CD4-positive, CD25-positive, alpha-beta regulatory T cell (primary cell): ENCODE data around the gene SORCS1. TPM values are rescaled to one million over a fixed set of nuclear protein-coding genes. Genes with fewer than 3 reads are reported as not detected.

ENCODE experiments used
- ATAC-seq, 2 donors: fragments of 150-1000 bp; cut with Tn5 transposase; one replicate each; pipeline ENCODE4 v1.10.0; 2021; ENCODE audit warnings: low read depth in 2 of 2, moderate number of reproducible peaks in 2 of 2, moderate library complexity in 1 of 2
- DNase-seq, 3 donors: peaks; one replicate each; pipeline versions ENCODE4 v3.0.0 to v3.0.0-alpha.2; 2012 to 2022; ENCODE audit warnings: mixed read lengths in 1 of 3
- H3K27ac ChIP-seq: one replicate; pipeline ENCODE4 v1.7.0; 2013; ENCODE audit warnings: mild to moderate bottlenecking, low read length; ENCODE audit not compliant: insufficient read depth, poor library complexity, severe bottlenecking
- H3K27me3 ChIP-seq: one replicate; pipeline ENCODE4 v1.7.0; 2013; ENCODE audit warnings: low read length; ENCODE audit not compliant: control insufficient read depth, insufficient read depth
- H3K36me3 ChIP-seq: one replicate; pipeline ENCODE4 v1.7.0; 2013; ENCODE audit warnings: mild to moderate bottlenecking, low read length, moderate library complexity; ENCODE audit not compliant: control insufficient read depth, insufficient read depth
- H3K4me1 ChIP-seq: 2 replicates; pipeline ENCODE4 v1.7.0; 2013; ENCODE audit warnings: mild to moderate bottlenecking, low read length; ENCODE audit not compliant: insufficient read depth, control insufficient read depth, poor library complexity, severe bottlenecking
- H3K4me3 ChIP-seq: one replicate; pipeline ENCODE4 v1.7.0; 2013; ENCODE audit warnings: low read depth, mild to moderate bottlenecking, low read length, moderate library complexity
- H3K9me3 ChIP-seq, 2 experiments: 1 replicate in 1 of 2; 2 replicates in 1 of 2; pipeline ENCODE4 v1.7.0; 2013; ENCODE audit warnings: low read length in 2 of 2, mild to moderate bottlenecking in 1 of 2, moderate library complexity in 1 of 2; ENCODE audit not compliant: control insufficient read depth in 2 of 2
- H3K27ac Mint-ChIP-seq, 3 donors: one replicate each; pipeline ENCODE4 v1.8.0; 2020 to 2022; ENCODE audit warnings: mild to moderate bottlenecking in 3 of 3, mixed read lengths in 3 of 3, moderate library complexity in 2 of 3
- H3K27me3 Mint-ChIP-seq: one replicate; pipeline ENCODE4 v1.8.0; 2022; ENCODE audit warnings: mild to moderate bottlenecking, mixed read lengths
- H3K36me3 Mint-ChIP-seq: one replicate; pipeline ENCODE4 v1.8.0; 2020; ENCODE audit warnings: mixed read lengths
- H3K4me1 Mint-ChIP-seq, 4 donors: one replicate each; pipeline ENCODE4 v1.8.0; 2020 to 2022; ENCODE audit warnings: mixed read lengths in 4 of 4, mild to moderate bottlenecking in 1 of 4
- H3K4me3 Mint-ChIP-seq, 4 donors: one replicate each; pipeline ENCODE4 v1.8.0; 2020 to 2022; ENCODE audit warnings: mild to moderate bottlenecking in 4 of 4, mixed read lengths in 4 of 4, moderate library complexity in 3 of 4
- H3K9me3 Mint-ChIP-seq, 7 donors: one replicate each; pipeline ENCODE4 v1.8.0; 2020 to 2022; ENCODE audit warnings: mixed read lengths in 7 of 7, mild to moderate bottlenecking in 3 of 7, moderate library complexity in 2 of 7
- polyA plus RNA-seq, 4 donors: library from polyadenylated mRNA; unstranded; fragments of 300-500 nt; fragmentation: Illumina TruSeq; gene quantifications; one replicate each; pipeline ENCODE4 v1.2.3, GENCODE V29; 2021
- total RNA-seq: library from RNA; stranded (reverse); gene quantifications from one replicate; pipeline ENCODE4 v1.2.3, GENCODE V29; 2022

SORCS1 gene
- total and polyA plus RNA-seq, 5 donors from 2014 or later: not detected

DNA sequence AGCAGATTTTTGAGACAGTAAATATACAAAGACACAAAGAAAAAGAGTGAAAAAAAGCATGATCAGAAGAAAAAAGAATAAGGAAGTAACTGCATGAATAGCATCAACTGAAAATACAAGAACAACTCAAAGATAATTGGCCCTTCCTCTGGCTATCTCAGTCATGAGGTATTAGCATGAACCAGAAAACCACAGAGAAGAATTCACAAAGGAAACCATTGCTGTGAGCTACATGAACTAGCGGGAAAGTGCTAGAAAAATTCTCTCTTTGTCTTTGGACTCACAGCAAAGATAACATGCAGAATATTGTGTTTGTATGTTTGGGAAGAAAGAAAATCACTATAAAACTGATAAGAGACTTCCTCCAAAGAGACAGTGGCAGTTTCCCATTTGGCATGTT, 82.9 kb downstream of the SORCS1 start:
- ATAC-seq (no peak), DNase-seq (no peak)
- Histone ChIP-seq H3K27me3 (no peaks in the 10 kb centered on the region), H3K9me3 (peaks cover 0 to 2% of the 10 kb centered on the region in 2 experiments), H3K4me1 (no peaks in the 10 kb centered on the region), H3K27ac (no peak overlapping the region), H3K36me3 (no peaks in the 10 kb centered on the region), H3K4me3 (no peak overlapping the region)
- Mint-ChIP-seq H3K27ac (no peak overlapping the region), H3K9me3 (peaks cover 0 to 17% (median 4%) of the 10 kb centered on the region in 7 donors), H3K36me3 (no peaks in the 10 kb centered on the region), H3K4me1 (no peaks in the 10 kb centered on the region), H3K27me3 (no peaks in the 10 kb centered on the region), H3K4me3 (no peak overlapping the region)

DNA sequence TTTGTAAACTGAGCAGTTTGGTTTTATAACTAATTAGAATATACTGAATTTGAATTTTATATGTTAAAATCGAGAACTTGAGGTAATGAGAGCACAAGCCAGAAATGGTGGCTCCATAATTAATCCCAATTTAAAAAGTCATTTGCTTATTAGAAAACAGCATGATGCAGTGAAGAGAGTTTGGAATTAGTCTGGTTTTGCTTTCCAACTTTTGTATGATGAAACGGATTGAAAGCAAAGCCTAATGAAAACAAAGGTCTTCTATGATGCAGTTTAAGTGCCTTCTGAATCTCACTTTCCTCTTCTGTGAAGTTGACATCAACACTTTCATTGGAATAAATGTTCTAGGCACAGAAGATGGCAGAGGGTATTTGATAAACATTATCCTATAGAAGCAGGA, 89.4 kb downstream of the SORCS1 start:
- Histone ChIP-seq H3K4me1 (no peaks in the 10 kb centered on the region), H3K36me3 (no peaks in the 10 kb centered on the region), H3K27me3 (no peaks in the 10 kb centered on the region), H3K9me3 (peaks cover 0 to 2% of the 10 kb centered on the region in 2 experiments), H3K27ac (no peak overlapping the region), H3K4me3 (no peak overlapping the region)
- ATAC-seq (no peak), DNase-seq (no peak)
- H3K36me3 Mint-ChIP-seq: no peaks in the 10 kb centered on the region
- H3K4me3 Mint-ChIP-seq: no peak overlapping the region
- no peaks in the 10 kb centered on the region for H3K27me3 Mint-ChIP-seq
- H3K27ac Mint-ChIP-seq: no peak overlapping the region
- H3K9me3 Mint-ChIP-seq: peaks cover 0 to 15% (median 6%) of the 10 kb centered on the region in 7 donors
- no peaks in the 10 kb centered on the region for H3K4me1 Mint-ChIP-seq

DNA sequence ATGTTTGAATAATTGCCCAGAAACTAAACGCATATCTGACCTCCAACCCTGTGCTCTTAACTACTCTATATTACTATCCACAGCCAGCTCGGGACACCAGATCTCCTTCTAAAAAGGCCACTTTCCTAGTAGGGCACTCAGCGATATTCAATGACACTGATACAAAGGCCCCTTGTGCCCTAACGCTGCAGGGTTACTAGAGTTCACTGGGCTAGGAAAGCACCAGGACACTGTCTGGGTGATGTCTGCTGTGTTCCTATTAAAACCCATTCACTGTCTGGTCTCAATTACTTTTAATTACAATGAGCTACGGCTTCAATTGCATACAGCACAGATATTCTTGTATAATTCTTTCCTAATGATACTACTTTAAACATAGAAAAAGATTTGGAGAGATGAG, 91.7 kb downstream of the SORCS1 start:
- H3K27ac ChIP-seq: no peak overlapping the region
- no peak overlapping the region for H3K4me3 Mint-ChIP-seq
- no peak for DNase-seq
- peaks cover 3 to 14% (median 7%) of the 10 kb centered on the region in 7 donors for H3K9me3 Mint-ChIP-seq
- H3K4me3 ChIP-seq: no peak overlapping the region
- H3K9me3 ChIP-seq: peaks cover 3 to 4% of the 10 kb centered on the region in 2 experiments
- H3K27me3 ChIP-seq: no peaks in the 10 kb centered on the region
- no peak for ATAC-seq
- no peak overlapping the region for H3K27ac Mint-ChIP-seq
- no peaks in the 10 kb centered on the region for H3K36me3 ChIP-seq
- H3K4me1 ChIP-seq: no peaks in the 10 kb centered on the region
- no peaks in the 10 kb centered on the region for H3K36me3 Mint-ChIP-seq
- H3K27me3 Mint-ChIP-seq: no peaks in the 10 kb centered on the region
- H3K4me1 Mint-ChIP-seq: no peaks in the 10 kb centered on the region

DNA sequence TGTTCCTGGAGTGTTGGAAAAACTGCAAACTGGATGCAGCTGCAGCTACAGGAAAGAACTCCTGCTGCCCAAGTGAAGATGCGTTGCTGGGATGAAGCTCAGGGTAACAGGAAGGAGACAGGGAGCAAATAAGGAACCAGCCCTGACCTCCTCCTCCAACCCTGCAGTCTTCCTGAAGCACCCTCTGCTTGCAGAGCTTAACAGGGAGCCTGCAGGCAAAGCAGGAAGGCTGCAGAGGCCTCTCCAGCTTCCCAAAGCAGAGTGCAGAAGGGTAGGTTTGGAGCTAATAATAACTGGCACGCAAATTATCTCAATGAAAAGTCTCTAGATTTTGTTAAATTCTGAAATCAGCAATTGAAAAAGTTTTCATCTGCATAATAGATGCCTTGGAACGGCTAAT, 92.5 kb downstream of the SORCS1 start:
- Mint-ChIP-seq H3K36me3 (no peaks in the 10 kb centered on the region), H3K27me3 (no peaks in the 10 kb centered on the region), H3K9me3 (peaks cover 3 to 14% (median 7%) of the 10 kb centered on the region in 7 donors), H3K4me3 (no peak overlapping the region), H3K27ac (no peak overlapping the region), H3K4me1 (no peaks in the 10 kb centered on the region)
- Histone ChIP-seq H3K4me1 (no peaks in the 10 kb centered on the region), H3K27me3 (no peaks in the 10 kb centered on the region), H3K36me3 (no peaks in the 10 kb centered on the region), H3K9me3 (peaks cover 3 to 4% of the 10 kb centered on the region in 2 experiments), H3K4me3 (no peak overlapping the region), H3K27ac (no peak overlapping the region)
- DNase-seq (no peak), ATAC-seq (no peak)

DNA sequence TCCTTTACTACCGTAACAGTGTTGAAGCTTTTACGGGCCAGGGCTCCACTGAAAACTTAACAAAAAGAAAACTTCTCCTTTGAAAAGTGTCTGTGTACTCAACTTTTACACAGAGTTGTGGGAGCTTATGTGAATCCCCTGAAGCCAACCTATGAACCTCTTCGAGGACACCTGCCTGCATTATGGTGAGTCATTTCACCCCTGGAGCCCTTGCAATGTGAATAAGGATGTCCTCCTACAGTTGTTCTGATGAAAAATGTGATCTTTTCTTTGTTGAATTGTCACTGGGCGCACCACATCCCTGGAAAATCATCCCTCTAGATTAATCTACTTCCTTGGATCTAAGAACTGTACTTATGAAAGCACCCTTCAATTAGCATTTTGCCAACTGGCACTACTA, 93.2 kb downstream of the SORCS1 start:
- ATAC-seq: no peak
- no peak overlapping the region for H3K27ac Mint-ChIP-seq
- peaks cover 3 to 5% of the 10 kb centered on the region in 2 experiments for H3K9me3 ChIP-seq

DNA sequence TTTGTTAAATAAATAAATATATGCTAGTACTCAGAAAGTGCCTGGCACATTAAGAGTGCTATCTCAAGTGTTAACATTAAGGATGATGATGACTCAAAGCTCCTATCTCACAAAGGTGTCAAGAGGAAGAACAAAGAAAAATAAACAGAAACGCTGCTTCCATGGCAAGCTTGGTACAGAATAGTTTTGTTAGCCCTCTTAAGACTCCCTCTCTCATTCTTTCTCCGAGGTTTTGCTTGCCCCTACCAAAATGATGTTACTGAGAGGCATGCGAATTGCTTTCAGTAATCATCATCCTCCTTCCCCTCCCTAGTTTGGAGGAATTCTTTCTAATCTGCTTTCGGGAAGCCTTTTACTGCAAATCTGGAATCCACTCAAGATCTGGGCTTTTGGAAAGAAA, 96.7 kb downstream of the SORCS1 start:
- H3K9me3 ChIP-seq: peaks cover 3 to 5% of the 10 kb centered on the region in 2 experiments
- H3K4me3 Mint-ChIP-seq: no peak overlapping the region
- H3K9me3 Mint-ChIP-seq: peaks cover 3 to 26% (median 7%) of the 10 kb centered on the region in 7 donors
- no peak for DNase-seq
- no peaks in the 10 kb centered on the region for H3K4me1 Mint-ChIP-seq
- H3K4me3 ChIP-seq: no peak overlapping the region
- no peaks in the 10 kb centered on the region for H3K36me3 Mint-ChIP-seq
- no peaks in the 10 kb centered on the region for H3K27me3 ChIP-seq
- H3K27ac Mint-ChIP-seq: no peak overlapping the region
- no peak overlapping the region for H3K27ac ChIP-seq
- no peak for ATAC-seq
- no peaks in the 10 kb centered on the region for H3K4me1 ChIP-seq
- H3K27me3 Mint-ChIP-seq: no peaks in the 10 kb centered on the region
- H3K36me3 ChIP-seq: no peaks in the 10 kb centered on the region

More for the DNA sequence above, 93.2 kb downstream of the SORCS1 start:
- no peak for DNase-seq
- peaks cover 3 to 14% (median 7%) of the 10 kb centered on the region in 7 donors for H3K9me3 Mint-ChIP-seq
- Histone ChIP-seq H3K27me3 (no peaks in the 10 kb centered on the region), H3K36me3 (no peaks in the 10 kb centered on the region), H3K4me3 (no peak overlapping the region), H3K27ac (no peak overlapping the region), H3K4me1 (no peaks in the 10 kb centered on the region)
- no peak overlapping the region for H3K4me3 Mint-ChIP-seq
- no peaks in the 10 kb centered on the region for H3K27me3 Mint-ChIP-seq
- no peaks in the 10 kb centered on the region for H3K36me3 Mint-ChIP-seq
- H3K4me1 Mint-ChIP-seq: no peaks in the 10 kb centered on the region

DNA sequence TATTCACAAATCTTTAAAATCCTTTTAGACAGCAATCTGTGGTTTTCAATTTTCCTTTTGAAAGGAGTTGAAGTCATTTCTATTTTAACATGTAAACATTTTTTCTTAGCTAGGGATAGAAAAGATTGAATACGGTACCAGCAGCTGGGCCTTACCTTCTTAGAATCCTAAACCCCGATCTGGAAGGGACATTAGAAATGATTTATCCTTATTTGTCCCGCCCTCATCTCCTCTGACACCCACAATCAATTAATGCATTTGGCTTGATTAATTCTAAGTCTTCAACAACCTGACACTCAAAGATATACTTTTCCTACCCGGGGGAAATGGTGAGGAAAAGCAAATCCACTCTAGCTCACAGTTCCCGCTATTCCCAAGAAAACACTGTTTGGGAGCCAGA, 100.4 kb downstream of the SORCS1 start:
- H3K4me1 Mint-ChIP-seq: no peaks in the 10 kb centered on the region
- H3K36me3 ChIP-seq: no peaks in the 10 kb centered on the region
- DNase-seq (no peak), ATAC-seq (no peak)
- H3K9me3 Mint-ChIP-seq: peaks cover 0 to 19% (median 6%) of the 10 kb centered on the region in 7 donors
- H3K27me3 Mint-ChIP-seq: no peaks in the 10 kb centered on the region
- H3K4me1 ChIP-seq: no peaks in the 10 kb centered on the region
- no peak overlapping the region for H3K27ac Mint-ChIP-seq
- no peak overlapping the region for H3K27ac ChIP-seq
- no peak overlapping the region for H3K4me3 Mint-ChIP-seq
- H3K36me3 Mint-ChIP-seq: no peaks in the 10 kb centered on the region
- H3K9me3 ChIP-seq: peaks cover 3 to 5% of the 10 kb centered on the region in 2 experiments
- no peaks in the 10 kb centered on the region for H3K27me3 ChIP-seq
- no peak overlapping the region for H3K4me3 ChIP-seq

DNA sequence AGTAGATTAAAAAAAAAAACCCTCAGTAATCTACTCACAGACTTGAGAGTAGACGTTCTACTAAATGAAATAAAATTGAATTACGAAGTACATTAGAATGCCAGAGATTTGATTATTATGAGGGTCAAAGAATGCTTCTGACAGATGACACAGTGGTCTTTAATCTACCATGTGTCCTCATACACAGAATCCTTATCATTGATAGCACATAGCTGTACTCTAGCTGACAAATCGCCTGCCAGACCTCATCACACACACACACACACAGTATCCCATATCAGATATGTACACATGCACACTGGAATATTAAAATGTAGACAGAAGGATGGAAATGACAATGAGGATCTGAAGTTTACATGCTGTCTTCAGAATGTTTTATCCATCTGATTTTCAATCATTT, 104.6 kb downstream of the SORCS1 start:
- Mint-ChIP-seq H3K36me3 (no peaks in the 10 kb centered on the region), H3K4me3 (no peak overlapping the region), H3K4me1 (no peaks in the 10 kb centered on the region), H3K9me3 (peaks cover 0 to 12% (median 4%) of the 10 kb centered on the region in 7 donors), H3K27me3 (no peaks in the 10 kb centered on the region), H3K27ac (no peak overlapping the region)
- Histone ChIP-seq H3K9me3 (no peaks in the 10 kb centered on the region), H3K27me3 (no peaks in the 10 kb centered on the region), H3K4me3 (no peak overlapping the region), H3K36me3 (no peaks in the 10 kb centered on the region), H3K27ac (no peak overlapping the region), H3K4me1 (no peaks in the 10 kb centered on the region)
- ATAC-seq (no peak), DNase-seq (no peak)
